NT2/D1 (cell line): Measurements from ENCODE around the gene STYXL2.

Experiments
- SUZ12 ChIP-seq: IDR thresholded peaks from 2 replicates; pipeline ENCODE4 v1.6.1; 2011; ENCODE audit not compliant: insufficient read length, insufficient read depth; ENCODE audit errors: extremely low read depth
- YY1 ChIP-seq: IDR thresholded peaks from 2 replicates; pipeline ENCODE4 v1.6.1; 2011; ENCODE audit not compliant: insufficient read length, insufficient read depth
- ZNF274 ChIP-seq: IDR thresholded peaks from 2 replicates; pipeline ENCODE4 v1.6.1; 2011; ENCODE audit warnings: mild to moderate bottlenecking, low read depth, low read length

- TF ChIP-seq SUZ12 (no peak), YY1 (no peak), ZNF274 (no peak)
Measured at GRCh38 chr1:167137793-167138510, 44.1 kb downstream of the STYXL2 start.
